Inflammatory macrophage (primary cell): ENCODE results near the gene RAB40A.
"Not testable (repeated sequence)": the region's sequence is repeated elsewhere in the genome, so short reads cannot be mapped to it uniquely, and the experiment has no call there.

Experiments
- DNase-seq, 2 donors: peaks; one replicate each; pipeline ENCODE4 v3.0.0-alpha.2; 2020 to 2022

Gene RAB40A

GRCh38 chrX:103460001-103460755, 59.1 kb downstream of the RAB40A start:
- DNase-seq, result not testable (repeated sequence)

- no peak for DNase-seq
These were observed 65.6 kb downstream of the RAB40A start for GRCh38 chrX:103453655-103454054.
